Measurements from ENCODE around the gene PHKB. TPM values are rescaled to one million over a fixed set of nuclear protein-coding genes. Genes with fewer than 3 reads are reported as not detected.

Gene PHKB
- total and polyA plus RNA-seq, 7 experiments from 2014 or later = 23.9 to 82.9 (median 48.9) TPM

DNA sequence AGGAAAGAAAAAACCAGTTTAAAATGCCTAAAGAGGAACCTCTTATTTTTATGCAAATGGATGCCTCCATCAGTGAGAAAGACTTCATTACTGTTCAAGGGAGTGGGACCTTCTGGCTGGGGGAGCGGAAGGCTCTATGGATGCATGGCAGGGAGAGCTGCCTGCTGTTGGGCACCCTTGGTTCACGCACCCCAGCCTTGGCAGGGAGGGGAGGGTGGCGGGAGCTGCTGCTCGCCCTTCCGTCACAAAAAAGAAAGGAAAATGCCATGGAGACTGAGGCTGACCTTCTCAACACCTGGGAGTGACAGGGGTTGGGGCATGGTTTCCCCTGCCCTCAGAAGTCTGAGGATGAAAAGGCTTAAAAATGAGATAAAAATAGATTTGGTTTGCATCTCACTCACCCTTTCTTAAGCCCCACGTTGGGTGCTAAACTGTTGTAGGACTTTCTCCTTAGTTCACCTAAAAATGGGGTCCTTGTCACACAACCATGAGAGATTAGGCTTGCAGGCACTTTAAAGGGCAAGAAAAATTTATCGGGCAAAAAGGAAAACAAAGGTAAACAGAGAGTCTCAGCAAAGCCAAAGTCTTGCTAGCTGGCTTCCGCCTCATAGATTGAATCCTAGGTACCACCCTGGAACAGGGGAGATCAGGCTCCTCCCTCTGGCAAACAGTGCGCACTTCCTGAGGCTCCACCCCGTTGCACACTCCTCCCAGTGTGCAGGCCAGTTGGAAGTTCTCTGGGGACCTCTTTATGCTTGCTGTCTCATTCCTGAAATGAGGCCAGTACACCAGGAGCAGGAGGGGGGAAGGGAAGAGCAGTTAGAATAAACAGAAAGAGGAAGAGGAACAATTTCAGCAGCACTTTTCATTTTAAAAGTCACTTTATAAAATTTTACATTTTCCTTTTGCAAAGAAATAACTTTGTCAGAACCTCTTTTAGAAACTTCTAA is 31.6 kb downstream of the PHKB start:
- peaks cover 11 to 61% (median 51%) of the 10 kb centered on the region in 5 donors for H3K36me3 Mint-ChIP-seq
- peak overlapping the region; percentile 71 to 96 (median 87) for H3K27ac Mint-ChIP-seq
- peaks cover 0 to 4% (median 0%) of the 10 kb centered on the region in 3 experiments for H3K36me3 ChIP-seq (ENCODE audit: control insufficient read depth in 2 of 3, insufficient read depth in 3 of 3, low read length in 3 of 3)
- no peaks in the 10 kb centered on the region for H3K27me3 Mint-ChIP-seq
- peak overlapping the region; percentile 54 for H3K27ac ChIP-seq (ENCODE audit: low read depth, low read length)
- H3K27me3 ChIP-seq (ENCODE audit: control insufficient read depth in 2 of 2, insufficient read depth in 2 of 2, low read length in 2 of 2) = no peaks in the 10 kb centered on the region
- H3K9me3 Mint-ChIP-seq = peaks cover 0 to 52% (median 21%) of the 10 kb centered on the region in 11 donors
- DNase-seq (peak in 1 of 9 donors; percentile 38), ATAC-seq (peak; percentile 71)
- no peak overlapping the region for H3K4me3 ChIP-seq (ENCODE audit: low read length)
- ChIA-PET CTCF (no interaction called here), POLR2A (interaction anchor here (1.4 kb wide), 1 partner anchor 33 kb away, joined by 3 read pairs; no protein-coding TSS in a partner anchor)
- peaks cover 0 to 19% (median 0%) of the 10 kb centered on the region in 3 experiments for H3K9me3 ChIP-seq (ENCODE audit: control insufficient read depth in 2 of 3, low read length in 3 of 3)
- H3K4me1 Mint-ChIP-seq = peaks cover 14 to 71% (median 41%) of the 10 kb centered on the region in 7 donors
- intact Hi-C loops (cut with micrococcal nuclease) = no loop called here
- peaks cover 0 to 13% of the 10 kb centered on the region in 2 donors for H3K4me1 ChIP-seq (ENCODE audit: control insufficient read depth in 2 of 2, insufficient read depth in 2 of 2, low read length in 2 of 2)
- peak overlapping the region; percentile 11 to 90 (median 68) for H3K4me3 Mint-ChIP-seq

DNA sequence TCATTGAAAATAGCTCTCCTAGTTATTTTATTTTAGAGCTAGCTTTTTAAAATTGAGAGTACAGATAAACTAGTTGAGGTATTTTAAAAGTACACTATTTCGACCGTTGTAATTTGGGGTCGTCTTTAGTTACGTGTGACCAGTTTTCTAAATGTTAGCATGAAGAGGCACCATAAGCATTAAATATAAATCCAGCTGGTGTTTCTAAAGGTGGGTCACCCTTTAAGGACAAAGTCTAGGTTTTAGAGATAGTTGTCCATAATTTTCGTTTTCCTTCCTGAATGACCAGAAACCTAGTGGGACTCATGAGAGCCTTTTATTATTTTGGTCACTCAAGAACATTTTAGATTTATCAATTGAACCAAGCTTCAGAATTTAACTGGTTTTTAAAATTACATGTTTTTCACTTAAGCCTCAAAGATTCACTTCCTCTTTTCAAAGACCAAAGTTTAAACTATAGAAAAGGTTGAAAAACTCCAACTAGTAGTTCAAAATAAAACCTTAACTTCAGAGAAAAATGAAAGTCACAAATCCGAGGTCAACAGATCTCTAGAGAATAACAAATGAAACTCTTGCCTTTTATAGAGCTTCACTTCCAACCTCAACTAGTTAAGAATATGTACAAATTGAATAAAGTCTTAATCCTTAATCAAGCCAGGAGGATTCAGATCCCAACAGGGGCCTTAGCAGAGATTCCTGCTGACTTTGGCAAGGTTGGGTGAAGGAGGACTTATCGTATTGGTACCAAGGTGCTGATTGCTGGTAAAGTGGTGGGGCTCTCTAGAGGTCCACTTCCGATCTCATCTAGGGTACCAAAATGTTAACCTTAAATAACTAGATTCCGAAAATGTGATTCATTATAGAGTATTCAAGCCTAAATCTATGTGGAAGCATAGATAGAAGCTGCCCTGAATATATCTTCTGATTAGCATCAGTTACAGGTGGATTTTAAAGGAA is 32.5 kb downstream of the PHKB start:
- no peaks in the 10 kb centered on the region for H3K27me3 ChIP-seq (ENCODE audit: control insufficient read depth in 2 of 2, insufficient read depth in 2 of 2, low read length in 2 of 2)
- H3K4me3 Mint-ChIP-seq = peak overlapping the region in 9 of 10 donors; percentile 37 to 90 (median 64)
- H3K36me3 ChIP-seq (ENCODE audit: control insufficient read depth in 2 of 3, insufficient read depth in 3 of 3, low read length in 3 of 3) = peaks cover 0 to under 1% (median 0%) of the 10 kb centered on the region in 3 experiments
- ChIA-PET CTCF (no interaction called here), POLR2A (interaction anchor here (1.4 kb wide), 1 partner anchor 34 kb away, joined by 3 read pairs; no protein-coding TSS in a partner anchor)
- peaks cover 14 to 71% (median 41%) of the 10 kb centered on the region in 7 donors for H3K4me1 Mint-ChIP-seq
- peaks cover 10 to 56% (median 50%) of the 10 kb centered on the region in 5 donors for H3K36me3 Mint-ChIP-seq
- H3K4me3 ChIP-seq (ENCODE audit: low read length) = no peak overlapping the region
- peak overlapping the region; percentile 54 for H3K27ac ChIP-seq (ENCODE audit: low read depth, low read length)
- H3K4me1 ChIP-seq (ENCODE audit: control insufficient read depth in 2 of 2, insufficient read depth in 2 of 2, low read length in 2 of 2) = peaks cover 0 to 13% of the 10 kb centered on the region in 2 donors
- intact Hi-C loops (cut with micrococcal nuclease) = loop anchor here in 1 of 2 donors (2.0 kb wide), 1 partner anchor 15 kb away; no protein-coding TSS in a partner anchor
- peaks cover 0 to 19% (median 0%) of the 10 kb centered on the region in 3 experiments for H3K9me3 ChIP-seq (ENCODE audit: control insufficient read depth in 2 of 3, low read length in 3 of 3)
- peaks cover 0 to 42% (median 17%) of the 10 kb centered on the region in 11 donors for H3K9me3 Mint-ChIP-seq
- DNase-seq (peak in 1 of 9 donors; percentile 25), ATAC-seq (no peak)
- H3K27me3 Mint-ChIP-seq = no peaks in the 10 kb centered on the region
- H3K27ac Mint-ChIP-seq = peak overlapping the region; percentile 48 to 96 (median 86)

DNA sequence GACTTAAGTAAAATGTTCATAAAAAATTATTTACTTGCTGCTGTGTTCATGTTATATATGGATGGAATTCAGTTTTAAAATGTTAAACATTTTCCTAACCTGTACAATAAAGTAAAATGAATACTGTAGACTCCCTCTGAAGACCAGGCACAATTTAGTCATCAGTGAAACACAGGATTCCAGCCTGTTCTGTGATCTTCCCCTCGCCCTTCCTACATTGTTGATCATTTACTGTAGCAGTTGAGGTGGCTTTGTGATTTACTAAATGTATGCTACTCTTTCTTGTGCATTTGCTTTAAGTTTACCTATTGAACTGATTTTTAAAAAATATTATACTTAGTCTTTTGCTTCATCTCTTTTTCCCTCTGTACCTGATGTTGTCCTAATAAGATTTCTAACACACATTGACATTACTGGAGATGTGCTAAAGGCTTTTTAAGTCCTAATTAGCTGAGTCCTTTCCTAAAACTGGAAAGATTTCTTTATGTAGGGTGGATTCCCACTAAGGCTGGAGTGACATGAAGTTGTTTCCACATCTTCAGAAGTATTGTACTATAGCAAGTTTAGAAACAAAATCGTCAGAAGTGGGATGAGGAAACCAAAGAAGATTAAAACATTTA is 38.1 kb downstream of the PHKB start:
- peaks cover 4 to 40% (median 5%) of the 10 kb centered on the region in 3 experiments for H3K36me3 ChIP-seq (ENCODE audit: control insufficient read depth in 2 of 3, insufficient read depth in 3 of 3, low read length in 3 of 3)
- no peaks in the 10 kb centered on the region for H3K27me3 Mint-ChIP-seq

DNA sequence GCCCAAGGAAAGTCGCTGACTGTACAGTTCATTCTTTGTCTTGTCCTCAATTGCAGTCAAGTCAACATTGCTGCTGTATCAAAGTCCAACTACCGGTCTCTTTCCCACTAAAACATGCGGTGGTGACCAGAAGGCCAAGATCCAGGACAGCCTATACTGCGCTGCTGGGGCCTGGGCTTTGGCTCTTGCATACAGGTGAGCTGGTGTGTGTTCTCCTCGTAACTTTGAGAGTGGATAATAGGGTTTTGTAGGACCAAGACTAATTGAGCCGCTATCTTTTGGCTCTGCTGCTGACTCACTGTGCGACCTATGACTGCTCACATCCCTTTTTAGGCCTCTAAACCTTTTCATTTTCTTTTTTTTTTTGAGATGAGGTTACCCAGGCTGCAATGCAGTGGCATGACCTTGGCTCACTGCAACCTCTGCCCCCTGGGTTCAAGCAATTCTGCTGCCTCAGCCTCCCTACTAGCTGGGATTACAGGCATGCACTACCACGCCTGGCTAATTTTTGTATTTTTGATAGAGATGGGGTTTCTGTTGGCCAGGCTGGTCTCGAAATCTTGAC is 38.7 kb downstream of the PHKB start:
- ATAC-seq (no peak), DNase-seq (no peak)
- H3K27me3 Mint-ChIP-seq = no peaks in the 10 kb centered on the region
- peaks cover 8 to 65% (median 43%) of the 10 kb centered on the region in 5 donors for H3K36me3 Mint-ChIP-seq
- H3K4me1 ChIP-seq (ENCODE audit: control insufficient read depth in 2 of 2, insufficient read depth in 2 of 2, low read length in 2 of 2) = no peaks in the 10 kb centered on the region
- H3K9me3 Mint-ChIP-seq = no peaks in the 10 kb centered on the region
- H3K4me1 Mint-ChIP-seq = peaks cover 0 to 17% (median 12%) of the 10 kb centered on the region in 7 donors
- H3K27ac Mint-ChIP-seq = no peak overlapping the region
- H3K9me3 ChIP-seq (ENCODE audit: control insufficient read depth in 2 of 3, low read length in 3 of 3) = no peaks in the 10 kb centered on the region
- ChIA-PET POLR2A (interaction anchor here (0.7 kb wide), 1 partner anchor 719 kb away, joined by 3 read pairs; no protein-coding TSS in a partner anchor), CTCF (interaction anchor here (0.6 kb wide), 1 partner anchor 790 kb away, joined by 4 read pairs; no protein-coding TSS in a partner anchor)
- no peak overlapping the region for H3K4me3 ChIP-seq (ENCODE audit: low read length)
- H3K4me3 Mint-ChIP-seq = no peak overlapping the region
- intact Hi-C loops (cut with micrococcal nuclease) = no loop called here
- H3K27me3 ChIP-seq (ENCODE audit: control insufficient read depth in 2 of 2, insufficient read depth in 2 of 2, low read length in 2 of 2) = no peaks in the 10 kb centered on the region
- H3K36me3 ChIP-seq (ENCODE audit: control insufficient read depth in 2 of 3, insufficient read depth in 3 of 3, low read length in 3 of 3) = peaks cover 5 to 46% (median 10%) of the 10 kb centered on the region in 3 experiments
- no peak overlapping the region for H3K27ac ChIP-seq (ENCODE audit: low read depth, low read length)

More for the DNA sequence above, 38.1 kb downstream of the PHKB start:
- Mint-ChIP-seq H3K4me1 (peaks cover 2 to 23% (median 18%) of the 10 kb centered on the region in 7 donors), H3K9me3 (no peaks in the 10 kb centered on the region), H3K36me3 (peaks cover 8 to 59% (median 38%) of the 10 kb centered on the region in 5 donors), H3K27ac (no peak overlapping the region), H3K4me3 (no peak overlapping the region)
- DNase-seq (no peak), ATAC-seq (no peak)
- no peaks in the 10 kb centered on the region for H3K9me3 ChIP-seq (ENCODE audit: control insufficient read depth in 2 of 3, low read length in 3 of 3)
- intact Hi-C loops (cut with micrococcal nuclease) = no loop called here
- POLR2A ChIA-PET = interaction anchor here (0.7 kb wide), 1 partner anchor 720 kb away, joined by 3 read pairs; no protein-coding TSS in a partner anchor
- CTCF ChIA-PET = interaction anchor here (0.6 kb wide), 1 partner anchor 790 kb away, joined by 4 read pairs; no protein-coding TSS in a partner anchor
- no peak overlapping the region for H3K4me3 ChIP-seq (ENCODE audit: low read length)
- no peaks in the 10 kb centered on the region for H3K27me3 ChIP-seq (ENCODE audit: control insufficient read depth in 2 of 2, insufficient read depth in 2 of 2, low read length in 2 of 2)
- peaks cover 0 to 4% of the 10 kb centered on the region in 2 donors for H3K4me1 ChIP-seq (ENCODE audit: control insufficient read depth in 2 of 2, insufficient read depth in 2 of 2, low read length in 2 of 2)
- no peak overlapping the region for H3K27ac ChIP-seq (ENCODE audit: low read depth, low read length)

DNA sequence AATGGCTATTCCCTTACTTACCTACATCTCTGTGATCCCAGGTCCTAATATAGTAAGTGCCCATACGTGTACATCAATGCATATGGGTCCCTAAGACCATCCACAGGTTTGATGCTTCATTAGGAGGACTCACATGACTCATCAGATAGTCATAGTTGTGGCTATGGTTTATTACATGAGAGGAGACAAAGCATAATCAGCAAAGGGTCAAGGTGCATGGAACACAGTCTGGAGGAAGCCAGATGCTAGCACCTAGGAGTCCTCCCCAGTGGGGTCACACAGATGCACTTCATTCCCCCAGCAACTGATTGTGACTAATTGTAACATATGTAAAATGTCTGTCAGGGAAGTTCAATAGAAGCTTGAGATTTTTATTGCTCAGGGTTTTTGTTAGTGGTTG is 42.8 kb downstream of the PHKB start:
- H3K27me3 Mint-ChIP-seq = no peaks in the 10 kb centered on the region
- intact Hi-C loops (cut with micrococcal nuclease) = no loop called here
- CTCF ChIA-PET = no interaction called here
- H3K36me3 ChIP-seq (ENCODE audit: control insufficient read depth in 2 of 3, insufficient read depth in 3 of 3, low read length in 3 of 3) = peaks cover 5 to 53% (median 11%) of the 10 kb centered on the region in 3 experiments
- no peaks in the 10 kb centered on the region for H3K9me3 Mint-ChIP-seq
- H3K36me3 Mint-ChIP-seq = peaks cover 4 to 64% (median 46%) of the 10 kb centered on the region in 5 donors
- H3K4me1 Mint-ChIP-seq = peaks cover 0 to 10% (median 3%) of the 10 kb centered on the region in 7 donors
- no peak overlapping the region for H3K4me3 Mint-ChIP-seq
- no peak overlapping the region for H3K27ac Mint-ChIP-seq
- no peaks in the 10 kb centered on the region for H3K4me1 ChIP-seq (ENCODE audit: control insufficient read depth in 2 of 2, insufficient read depth in 2 of 2, low read length in 2 of 2)
- no peak overlapping the region for H3K27ac ChIP-seq (ENCODE audit: low read depth, low read length)
- H3K9me3 ChIP-seq (ENCODE audit: control insufficient read depth in 2 of 3, low read length in 3 of 3) = no peaks in the 10 kb centered on the region
- DNase-seq (no peak), ATAC-seq (no peak)
- no peaks in the 10 kb centered on the region for H3K27me3 ChIP-seq (ENCODE audit: control insufficient read depth in 2 of 2, insufficient read depth in 2 of 2, low read length in 2 of 2)
- POLR2A ChIA-PET = no interaction called here
- H3K4me3 ChIP-seq (ENCODE audit: low read length) = no peak overlapping the region
